Hepatocyte (in vitro differentiated cells): ENCODE measurements around the gene PHKB. TPM values are rescaled to one million over a fixed set of nuclear protein-coding genes. Genes with fewer than 3 reads are reported as not detected.
"Not testable (repeated sequence)": the region's sequence is repeated elsewhere in the genome, so short reads cannot be mapped to it uniquely, and the experiment has no call there.

ENCODE experiments used
- DNase-seq: peaks from one replicate; pipeline ENCODE4 v3.0.0-alpha.2; 2016; ENCODE audit warnings: low spot score
- H2AFZ ChIP-seq: fragments of 200-600 bp; sonication (generic); 2 replicates; pipeline ENCODE4 v1.6.0; 2016; ENCODE audit warnings: antibody characterized with exemption, mild to moderate bottlenecking
- H3K27ac ChIP-seq: fragments of 200-600 bp; sonication (generic); 2 replicates; pipeline ENCODE4 v1.5.1; 2016; ENCODE audit warnings: mild to moderate bottlenecking
- H3K27me3 ChIP-seq: fragments of 200-600 bp; sonication (generic); 2 replicates; pipeline ENCODE4 v1.6.1; 2016
- H3K36me3 ChIP-seq: fragments of 200-600 bp; sonication (generic); replicated peaks from 2 replicates; pipeline ENCODE4 v1.5.1; 2016; ENCODE audit warnings: low read depth; ENCODE audit not compliant: insufficient read depth
- H3K4me1 ChIP-seq: fragments of 200-600 bp; sonication (generic); 2 replicates; pipeline ENCODE4 v1.5.1; 2016; ENCODE audit warnings: mild to moderate bottlenecking, moderate library complexity; ENCODE audit not compliant: insufficient read depth
- H3K4me2 ChIP-seq: fragments of 200-600 bp; sonication (generic); 2 replicates; pipeline ENCODE4 v1.6.0; 2016
- H3K4me3 ChIP-seq: fragments of 200-600 bp; sonication (generic); 2 replicates; pipeline ENCODE4 v1.5.1; 2016; ENCODE audit warnings: mild to moderate bottlenecking
- H3K79me2 ChIP-seq: fragments of 200-600 bp; sonication (generic); 2 replicates; pipeline ENCODE4 v1.6.0; 2017; ENCODE audit warnings: mild to moderate bottlenecking
- H3K9me2 ChIP-seq: fragments of 200-600 bp; sonication (generic); replicated peaks from 2 replicates; pipeline ENCODE4 v1.6.0; 2017; ENCODE audit warnings: mild to moderate bottlenecking; ENCODE audit not compliant: insufficient read depth
- H3K9me3 ChIP-seq: fragments of 200-600 bp; sonication (generic); 2 replicates; pipeline ENCODE4 v1.5.1; 2016; ENCODE audit warnings: low read depth, mild to moderate bottlenecking
- H4K20me1 ChIP-seq: fragments of 200-600 bp; sonication (generic); 2 replicates; pipeline ENCODE4 v1.6.0; 2016; ENCODE audit warnings: mild to moderate bottlenecking; ENCODE audit not compliant: insufficient read depth, poor library complexity, severe bottlenecking
- CTCF ChIP-seq: fragments of 200-600 bp; sonication (generic); IDR thresholded peaks from 2 replicates; pipeline ENCODE4 v1.5.1; 2016; ENCODE audit warnings: antibody characterized with exemption, mild to moderate bottlenecking; ENCODE audit not compliant: poor library complexity
- EZH2 ChIP-seq: fragments of 200-600 bp; sonication (generic); IDR thresholded peaks from 2 replicates; pipeline ENCODE4 v1.6.1; 2016; ENCODE audit warnings: antibody characterized with exemption, mild to moderate bottlenecking, borderline replicate concordance
- EZH2phosphoT487 ChIP-seq: fragments of 200-600 bp; sonication (generic); IDR thresholded peaks from one replicate; pipeline ENCODE4 v1.6.1; 2018; ENCODE audit warnings: antibody characterized with exemption, mild to moderate bottlenecking, low read depth, moderate library complexity; ENCODE audit not compliant: unreplicated experiment, severe bottlenecking
- WGBS: methylation state at CpG from one replicate; pipeline ENCODE4 v1.1.6; 2016; ENCODE audit warnings: low lambda C conversion rate; ENCODE audit errors: missing lambda C conversion rate; 5-methylcytosine and 5-hydroxymethylcytosine counted together
- polyA plus RNA-seq: library from polyadenylated mRNA; unstranded; fragments of >200 nt; fragmentation: Nextera tagmentation; extraction: Ambion mirVana; gene quantifications from 2 replicates; pipeline ENCODE4 v1.2.1, GENCODE V29; 2016
- total RNA-seq: library from RNA; depleted of rRNA; stranded (reverse); fragments of >200 nt; gene quantifications from 2 replicates; pipeline ENCODE4 v1.2.3, GENCODE V29; 2014

PHKB gene
- total and polyA plus RNA-seq, 2 experiments from 2014 or later, result 28.7 to 71.7 TPM

DNA sequence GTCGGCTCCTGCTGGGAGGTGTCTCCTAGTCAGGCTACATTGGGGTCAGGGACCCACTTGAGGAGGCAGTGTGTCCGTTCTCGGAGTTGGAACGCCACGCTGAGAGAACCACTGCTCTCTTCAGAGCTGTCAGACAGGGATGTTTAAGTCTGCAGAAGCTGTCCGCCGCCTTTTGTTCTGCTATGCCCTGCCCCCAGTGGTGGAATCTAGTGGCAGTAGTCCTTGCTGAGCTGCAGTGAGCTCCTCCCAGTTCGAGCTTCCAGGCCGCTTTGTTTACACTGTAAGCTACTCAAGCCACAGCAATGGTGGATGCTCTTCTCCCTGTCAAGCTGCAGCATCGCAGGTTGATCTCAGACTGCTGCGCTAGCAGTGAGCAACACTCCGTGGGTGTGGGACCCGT, 36.3 kb upstream of the PHKB start:
- Histone ChIP-seq H3K4me3 (no peak overlapping the region), H3K36me3 (peaks cover 8% of the 10 kb centered on the region)
- 92% methylated on average over 13 of the region's 13 CpGs for WGBS

DNA sequence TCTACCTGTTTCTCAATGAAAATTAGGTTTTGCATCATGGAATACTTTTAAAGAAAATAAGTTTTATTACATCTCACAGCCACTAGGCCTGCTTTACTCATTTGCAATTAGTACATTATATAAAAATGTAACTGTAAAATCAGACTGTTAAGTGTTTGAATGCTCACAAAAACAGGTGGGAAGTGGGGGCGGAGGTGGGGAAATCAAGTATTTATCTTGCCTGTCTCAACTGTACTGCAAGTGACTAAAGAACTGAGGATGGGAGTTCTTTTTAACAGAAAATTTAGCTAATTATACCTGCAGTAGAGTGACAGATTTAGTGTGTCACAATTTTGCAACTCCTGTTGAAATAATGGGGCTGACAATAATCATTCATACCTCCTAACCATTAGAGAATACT, 34.3 kb upstream of the PHKB start:
- Histone ChIP-seq H3K9me2 (no peaks in the 10 kb centered on the region), H3K36me3 (peaks cover 8% of the 10 kb centered on the region), H3K27me3 (no peaks in the 10 kb centered on the region), H3K9me3 (no peaks in the 10 kb centered on the region), H2AFZ (no peak overlapping the region), H3K79me2 (peaks cover 6% of the 10 kb centered on the region), H3K4me2 (no peak overlapping the region), H3K27ac (no peak overlapping the region), H3K4me1 (no peaks in the 10 kb centered on the region), H3K4me3 (no peak overlapping the region), H4K20me1 (no peaks in the 10 kb centered on the region)
- 100% methylated on average over 1 of the region's 1 CpG for WGBS
- DNase-seq, result no peak
- TF ChIP-seq CTCF (no peak), EZH2phosphoT487 (no peak), EZH2 (no peak)

More for the DNA sequence above, 36.3 kb upstream of the PHKB start:
- Histone ChIP-seq H3K79me2 (no peaks in the 10 kb centered on the region), H2AFZ (no peak overlapping the region), H3K4me2 (no peak overlapping the region), H3K9me3 (no peaks in the 10 kb centered on the region), H3K27ac (no peak overlapping the region), H3K4me1 (no peaks in the 10 kb centered on the region), H4K20me1 (no peaks in the 10 kb centered on the region), H3K9me2 (no peaks in the 10 kb centered on the region), H3K27me3 (no peaks in the 10 kb centered on the region)
- no peak for TF ChIP-seq CTCF
- TF ChIP-seq EZH2, result no peak
- TF ChIP-seq EZH2phosphoT487, result no peak
- DNase-seq, result no peak

- DNase-seq, result no peak
- no peaks in the 10 kb centered on the region for H3K4me1 ChIP-seq
- peaks cover 8% of the 10 kb centered on the region for H3K36me3 ChIP-seq
- H3K9me2 ChIP-seq, result no peaks in the 10 kb centered on the region
- no peak overlapping the region for H3K4me2 ChIP-seq
- H4K20me1 ChIP-seq, result no peaks in the 10 kb centered on the region
- H3K9me3 ChIP-seq, result no peaks in the 10 kb centered on the region
- H3K27me3 ChIP-seq, result no peaks in the 10 kb centered on the region
- WGBS, result 94% methylated on average over 3 of the region's 3 CpGs
- H3K4me3 ChIP-seq, result no peak overlapping the region
- no peak overlapping the region for H2AFZ ChIP-seq
- H3K79me2 ChIP-seq, result peaks cover 10% of the 10 kb centered on the region
- H3K27ac ChIP-seq, result no peak overlapping the region
- TF ChIP-seq EZH2 (no peak), CTCF (no peak)
Observed at GRCh38 chr16:47431960-47432359, 29.2 kb upstream of the PHKB start.

DNA sequence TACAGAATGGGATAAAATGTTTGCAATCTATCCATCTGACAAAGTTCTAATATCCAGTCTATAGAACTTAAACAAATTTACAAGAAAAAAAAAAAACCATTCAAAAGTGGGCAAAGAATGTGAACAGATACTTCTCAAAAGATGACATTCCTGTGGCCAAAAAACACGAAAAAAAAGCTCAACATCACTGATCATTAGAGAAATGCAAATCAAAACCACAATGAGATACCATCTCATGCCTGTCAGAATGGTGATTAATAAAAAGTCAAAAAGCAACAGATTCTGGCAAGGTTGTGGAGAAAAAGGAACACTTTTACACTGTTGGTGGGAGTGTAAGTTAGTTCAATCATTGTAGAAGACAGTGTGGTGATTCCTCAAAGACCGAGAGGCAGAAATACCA, 26.9 kb upstream of the PHKB start:
- not testable (repeated sequence) for H3K27me3 ChIP-seq, H3K9me2 ChIP-seq, H3K36me3 ChIP-seq, H3K4me1 ChIP-seq, H4K20me1 ChIP-seq, H2AFZ ChIP-seq, H3K27ac ChIP-seq, H3K4me2 ChIP-seq, H3K4me3 ChIP-seq, DNase-seq, H3K9me3 ChIP-seq
- peaks cover 14% of the 10 kb centered on the region for H3K79me2 ChIP-seq
- WGBS, result 94% methylated on average over 2 of the region's 2 CpGs

GRCh38 chr16:47440066-47440465, 21.1 kb upstream of the PHKB start:
- not testable (repeated sequence) for H3K36me3 ChIP-seq, H3K9me3 ChIP-seq, H4K20me1 ChIP-seq, H3K4me2 ChIP-seq, DNase-seq, H2AFZ ChIP-seq, H3K4me1 ChIP-seq, H3K9me2 ChIP-seq, H3K27ac ChIP-seq, H3K27me3 ChIP-seq, H3K4me3 ChIP-seq
- peaks cover 16% of the 10 kb centered on the region for H3K79me2 ChIP-seq
- WGBS, result 90% methylated on average over 3 of the region's 3 CpGs

DNA sequence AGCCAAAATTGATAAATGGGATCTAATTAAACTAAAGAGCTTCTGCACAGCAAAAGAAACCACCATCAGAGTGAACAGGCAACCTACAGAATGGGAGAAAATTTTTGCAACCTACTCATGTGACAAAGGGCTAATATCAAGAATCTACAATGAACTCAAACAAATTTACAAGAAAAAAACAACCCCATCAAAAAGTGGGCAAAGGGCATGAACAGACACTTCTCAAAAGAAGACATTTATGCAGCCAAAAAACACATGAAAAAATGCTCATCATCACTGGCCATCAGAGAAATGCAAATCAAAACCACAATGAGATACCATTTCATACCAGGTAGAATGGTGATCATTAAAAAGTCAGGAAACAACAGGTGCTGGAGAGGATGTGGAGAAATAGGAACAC, 18.2 kb upstream of the PHKB start:
- H4K20me1 ChIP-seq, H3K36me3 ChIP-seq, H3K4me2 ChIP-seq, DNase-seq, H3K4me1 ChIP-seq, H3K27ac ChIP-seq, H3K9me2 ChIP-seq, H3K9me3 ChIP-seq, H2AFZ ChIP-seq, H3K27me3 ChIP-seq, H3K4me3 ChIP-seq: not testable (repeated sequence)
- H3K79me2 ChIP-seq, result peaks cover 16% of the 10 kb centered on the region
